PC-9 (cell line): ENCODE data around the gene FOXD4L4. TPM values are rescaled to one million over a fixed set of nuclear protein-coding genes. Genes with fewer than 3 reads are reported as not detected.
"Not testable (repeated sequence)": the region's sequence is repeated elsewhere in the genome, so short reads cannot be mapped to it uniquely, and the experiment has no call there.

Experiments
- Bru-seq: library from RNA; stranded (reverse); fragments of 400-500 nt; gene quantifications from one replicate; lab custom pipeline; 2021; lab: Mats Ljungman, UMichigan
- BruChase-seq, 2 experiments: library from RNA; stranded (reverse); fragments of 400-500 nt; gene quantifications; one replicate each; lab custom pipeline; 2021; lab: Mats Ljungman, UMichigan
- BruUV-seq: library from RNA; stranded (reverse); fragments of 400-500 nt; replicated peaks from 2 replicates; lab custom pipeline; 2021; lab: Mats Ljungman, UMichigan
- CTCF ChIA-PET: fragments of 300-600 bp; sonication (Branson Sonifier 250); formaldehyde crosslinking; loops from one replicate; lab custom pipeline; 2022; ENCODE audit warnings: antibody characterized with exemption; lab: Charles Lee
- POLR2A ChIA-PET: fragments of 300-600 bp; sonication (Branson Sonifier 250); formaldehyde crosslinking; loops from one replicate; lab custom pipeline; 2022; ENCODE audit warnings: antibody characterized with exemption; ENCODE audit not compliant: unreplicated experiment; lab: Charles Lee
- DNase-seq, 2 experiments: peaks; one replicate each; pipeline versions ENCODE4 v3.0.0 to v3.0.0-alpha.2; 2015 to 2022; ENCODE audit warnings: mixed read lengths in 1 of 2
- H2AFZ ChIP-seq: fragments of 200-600 bp; sonication (generic); 2 replicates; pipeline ENCODE4 v1.8.1; 2017; ENCODE audit warnings: antibody characterized with exemption
- H3F3A ChIP-seq: fragments of 200-600 bp; sonication (generic); 2 replicates; pipeline ENCODE4 v1.8.1; 2017; ENCODE audit warnings: antibody characterized with exemption, mild to moderate bottlenecking, low read depth; ENCODE audit not compliant: insufficient read depth
- H3K27ac ChIP-seq: fragments of 200-600 bp; sonication (generic); 2 replicates; pipeline ENCODE4 v1.6.1; 2016; ENCODE audit warnings: mixed run types
- H3K27me3 ChIP-seq: fragments of 200-600 bp; sonication (generic); 2 replicates; pipeline ENCODE4 v1.6.1; 2016; ENCODE audit warnings: low read depth, mixed run types; ENCODE audit not compliant: insufficient read depth
- H3K36me3 ChIP-seq: fragments of 200-600 bp; sonication (generic); 2 replicates; pipeline ENCODE4 v1.6.1; 2016; ENCODE audit warnings: low read depth, mixed run types
- H3K4me1 ChIP-seq: fragments of 200-600 bp; sonication (generic); replicated peaks from 2 replicates; pipeline ENCODE4 v1.6.1; 2016; ENCODE audit warnings: mixed run types; ENCODE audit not compliant: insufficient read depth
- H3K4me2 ChIP-seq: fragments of 200-600 bp; sonication (generic); 2 replicates; pipeline ENCODE4 v1.6.1; 2017; ENCODE audit warnings: mixed run types
- H3K4me3 ChIP-seq: fragments of 200-600 bp; sonication (generic); 2 replicates; pipeline ENCODE4 v1.6.1; 2016; ENCODE audit warnings: mixed run types
- H3K79me2 ChIP-seq: fragments of 200-600 bp; sonication (generic); 2 replicates; pipeline ENCODE4 v1.6.1; 2017; ENCODE audit warnings: low read depth, mixed run types
- H3K9me2 ChIP-seq: fragments of 200-600 bp; sonication (generic); 2 replicates; pipeline ENCODE4 v1.8.1; 2017; ENCODE audit warnings: mild to moderate bottlenecking; ENCODE audit not compliant: insufficient read depth
- H3K9me3 ChIP-seq: fragments of 200-600 bp; sonication (generic); 2 replicates; pipeline ENCODE4 v1.8.1; 2016; ENCODE audit warnings: low read depth; ENCODE audit not compliant: insufficient read depth
- H4K20me1 ChIP-seq: fragments of 200-600 bp; sonication (generic); 2 replicates; pipeline ENCODE4 v1.8.1; 2017; ENCODE audit not compliant: insufficient read depth
- intact Hi-C: fragments of 100-400 bp; cut with micrococcal nuclease; formaldehyde crosslinking; loops from one replicate; pipeline ENCODE4 v1.10.0; 2022; ENCODE audit not compliant: unreplicated experiment
- long read RNA-seq: library from polyadenylated mRNA; stranded (forward); transcript quantifications from one replicate; pipeline ENCODE4 v2.0.0, GENCODE V29; 2022
- total RNA-seq: library from RNA; stranded (reverse); gene quantifications from 2 replicates; pipeline ENCODE4 v1.2.3, GENCODE V29; 2021

FOXD4L4 gene
- 0.24 and 0.53 TPM in 2 replicates for total RNA-seq
- Bru-seq, nascent RNA: percentile 45 among the genes with signal in this experiment
- BruChase-seq, experiment 1, labeled RNA remaining after a 2-hour chase: percentile 34 among the genes with signal in this experiment
- BruChase-seq, experiment 2, labeled RNA remaining after a 6-hour chase: percentile 16 among the genes with signal in this experiment
- long read RNA-seq: 0 reads

GRCh38 chr9:65737096-65737564 lies at the start of gene FOXD4L4:
TSS of gene FOXD4L4 (plus strand) at chr9:65737146. CDS start at chr9:65737146, 0 bp downstream.
- CTCF ChIA-PET, H3F3A ChIP-seq, H3K4me1 ChIP-seq, H3K27me3 ChIP-seq, H3K36me3 ChIP-seq, H3K4me3 ChIP-seq, H2AFZ ChIP-seq, H3K9me2 ChIP-seq, H3K27ac ChIP-seq, H3K9me3 ChIP-seq, BruUV-seq, intact Hi-C loops, H3K4me2 ChIP-seq, H4K20me1 ChIP-seq, DNase-seq, POLR2A ChIA-PET, H3K79me2 ChIP-seq: not testable (repeated sequence)

GRCh38 chr9:65703550-65703949 lies 33.4 kb upstream of the FOXD4L4 start:
- CTCF ChIA-PET, H2AFZ ChIP-seq, BruUV-seq: not testable (repeated sequence)

GRCh38 chr9:65714445-65714844 lies 22.5 kb upstream of the FOXD4L4 start:
- H3K27me3 ChIP-seq, H3K4me1 ChIP-seq, H3K36me3 ChIP-seq, H3K27ac ChIP-seq, H4K20me1 ChIP-seq, POLR2A ChIA-PET, CTCF ChIA-PET, BruUV-seq, H2AFZ ChIP-seq, H3F3A ChIP-seq, DNase-seq, H3K79me2 ChIP-seq, intact Hi-C loops, H3K4me2 ChIP-seq, H3K9me3 ChIP-seq, H3K9me2 ChIP-seq, H3K4me3 ChIP-seq: not testable (repeated sequence)

More at GRCh38 chr9:65703550-65703949, 33.4 kb upstream of the FOXD4L4 start:
- H3K4me3 ChIP-seq, DNase-seq, H3K9me3 ChIP-seq, H3F3A ChIP-seq, H3K9me2 ChIP-seq, H3K27ac ChIP-seq, H3K4me2 ChIP-seq, H4K20me1 ChIP-seq, H3K79me2 ChIP-seq, H3K36me3 ChIP-seq, POLR2A ChIA-PET, H3K27me3 ChIP-seq, H3K4me1 ChIP-seq, intact Hi-C loops: not testable (repeated sequence)

GRCh38 chr9:65738133-65738532 lies 1.2 kb downstream of the FOXD4L4 start:
- H3K27me3 ChIP-seq, H3K4me3 ChIP-seq, intact Hi-C loops, H2AFZ ChIP-seq, H3K27ac ChIP-seq, H3K9me2 ChIP-seq, H3K4me1 ChIP-seq, H4K20me1 ChIP-seq, H3F3A ChIP-seq, BruUV-seq, CTCF ChIA-PET, H3K36me3 ChIP-seq, DNase-seq, H3K79me2 ChIP-seq, POLR2A ChIA-PET, H3K4me2 ChIP-seq, H3K9me3 ChIP-seq: not testable (repeated sequence)

Other genes starting within 250 kb of the FOXD4L4 start
- 33.2 and 39.6 TPM in 2 replicates for gene ZNG1E, start 61.2 kb upstream of the FOXD4L4 start, total RNA-seq